HG02759 (cell line): ENCODE data around the gene ANK3.

Experiments
- ATAC-seq: cut with Tn5 transposase; IDR thresholded peaks from one replicate; pipeline ENCODE4 v1.9.1; 2021; ENCODE audit warnings: mild to moderate bottlenecking, moderate library complexity; ENCODE audit not compliant: unreplicated experiment

The ANK3 gene

GRCh38 chr10:60107308-60107976, 282.2 kb downstream of the ANK3 start:
- no peak for ATAC-seq

GRCh38 chr10:60105295-60105695, 284.4 kb downstream of the ANK3 start:
- no peak for ATAC-seq

GRCh38 chr10:60101821-60102220, 287.9 kb downstream of the ANK3 start:
- no peak for ATAC-seq

- ATAC-seq = peak; percentile 40
These were observed 289.5 kb downstream of the ANK3 start for GRCh38 chr10:60099998-60100747.

GRCh38 chr10:60098677-60099601, 290.7 kb downstream of the ANK3 start:
- ATAC-seq = no peak

- peak; percentile 83 for ATAC-seq
These were observed 292.7 kb downstream of the ANK3 start for GRCh38 chr10:60096761-60097513.

- ATAC-seq = no peak
These were observed 296.4 kb downstream of the ANK3 start for GRCh38 chr10:60093317-60093716.

GRCh38 chr10:60086862-60087261, 302.8 kb downstream of the ANK3 start:
- peak; percentile 71 for ATAC-seq

GRCh38 chr10:60086421-60086820, 303.3 kb downstream of the ANK3 start:
- ATAC-seq = peak; percentile 20

GRCh38 chr10:60082744-60083344, 306.8 kb downstream of the ANK3 start:
- no peak for ATAC-seq

- no peak for ATAC-seq
These were observed 307.3 kb downstream of the ANK3 start for GRCh38 chr10:60082341-60082740.

GRCh38 chr10:60073781-60074656, 315.7 kb downstream of the ANK3 start:
- peak; percentile 92 for ATAC-seq

GRCh38 chr10:60073397-60073780, 316.3 kb downstream of the ANK3 start:
- no peak for ATAC-seq

- ATAC-seq = no peak
These were observed 320.4 kb downstream of the ANK3 start for GRCh38 chr10:60069311-60069710.

- ATAC-seq = no peak
These were observed 339.3 kb downstream of the ANK3 start for GRCh38 chr10:60050366-60050765.

GRCh38 chr10:60048091-60048501, 341.6 kb downstream of the ANK3 start:
- no peak for ATAC-seq

- ATAC-seq = no peak
These were observed 344.1 kb downstream of the ANK3 start for GRCh38 chr10:60045571-60045970.

GRCh38 chr10:60044971-60045370, 344.7 kb downstream of the ANK3 start:
- no peak for ATAC-seq

- ATAC-seq = no peak
These were observed 345.4 kb downstream of the ANK3 start for GRCh38 chr10:60044242-60044641.
